GM21360 (cell line): Measurements from ENCODE around the gene LOXL4.

Source experiments
- ATAC-seq: cut with Tn5 transposase; IDR thresholded peaks from one replicate; pipeline ENCODE4 v1.9.1; 2021; ENCODE audit warnings: mild to moderate bottlenecking, moderate library complexity; ENCODE audit not compliant: unreplicated experiment

Gene LOXL4

GRCh38 chr10:98267894-98268693, at the start of gene LOXL4:
Gene LOXL4, minus strand, starts transcription at chr10:98268194. Its CDS starts 5,175 bp downstream, at chr10:98263019.
- no peak for ATAC-seq

DNA sequence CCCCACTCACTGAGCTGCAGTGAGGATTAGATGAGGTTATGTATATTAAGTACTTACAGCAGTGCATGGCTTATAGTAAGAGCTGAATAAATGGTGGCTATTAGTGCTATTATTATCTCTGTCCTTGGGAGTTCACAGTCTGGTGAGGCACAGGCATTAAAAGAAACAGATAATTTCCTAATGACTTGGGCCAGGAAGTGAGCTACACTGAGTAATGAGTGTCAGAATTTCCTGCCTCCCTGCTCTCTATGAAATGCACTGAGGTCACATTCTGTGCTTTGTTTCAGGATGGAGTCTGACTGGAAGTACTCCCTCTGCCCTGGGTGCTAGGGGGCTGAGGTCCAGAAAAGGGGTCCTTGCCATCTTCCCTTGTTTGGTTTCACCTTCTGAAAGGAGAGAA, 48.7 kb upstream of the LOXL4 start:
- ATAC-seq, result no peak

DNA sequence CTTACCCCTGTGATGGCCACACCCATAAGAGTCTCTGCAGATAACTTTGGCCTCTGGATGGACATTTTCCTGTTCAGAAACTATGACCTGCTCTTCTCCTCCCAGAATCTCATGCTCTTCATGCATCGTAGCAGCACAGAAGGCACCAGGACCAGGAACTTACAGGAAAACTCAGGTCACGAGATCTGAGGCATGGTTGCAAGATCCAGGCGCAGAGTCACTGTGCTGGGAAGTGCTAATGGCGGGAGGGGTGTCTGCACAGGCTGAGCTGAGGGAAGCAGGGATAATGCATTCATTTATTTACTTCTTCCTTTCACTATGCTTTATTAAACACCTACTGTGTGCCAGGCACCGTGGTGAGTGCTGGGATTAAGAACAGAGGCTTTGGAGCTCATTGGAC, 48.2 kb upstream of the LOXL4 start:
- no peak for ATAC-seq

DNA sequence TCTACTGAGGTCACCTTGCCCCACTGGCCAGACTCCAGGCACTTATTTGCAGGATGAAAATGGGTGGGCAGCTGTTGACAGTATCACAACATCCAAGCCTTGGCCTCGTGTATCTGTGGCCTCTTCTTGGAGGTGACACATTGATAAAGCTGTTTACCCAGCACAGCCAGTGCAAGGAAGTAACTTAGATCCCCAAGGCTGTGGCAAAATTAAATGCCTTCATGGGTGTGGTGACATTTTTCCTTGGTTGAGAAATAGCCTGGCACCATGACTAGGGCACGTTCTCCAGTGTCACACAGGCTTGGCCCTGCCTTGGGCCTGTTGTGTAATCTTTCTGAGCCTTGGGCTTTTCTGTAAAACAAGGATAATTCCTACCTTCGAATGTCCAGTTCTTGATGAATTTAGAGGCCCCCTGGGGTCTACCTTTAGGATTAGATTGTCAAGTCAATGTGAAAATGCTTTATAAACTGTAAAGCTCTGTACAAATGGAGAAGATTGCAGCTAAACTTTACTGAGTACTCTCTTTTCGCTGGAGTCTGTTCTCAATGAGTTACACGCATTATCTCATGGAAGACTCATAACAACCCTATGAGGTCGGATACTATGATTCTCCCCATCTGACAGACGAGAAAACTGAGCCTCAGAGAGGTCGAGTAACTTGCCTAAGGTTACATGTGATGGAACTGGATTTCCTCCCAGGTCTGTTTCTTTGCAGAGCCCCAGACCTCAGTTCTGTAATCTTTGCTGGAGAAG, 46.7 kb upstream of the LOXL4 start:
- ATAC-seq, result no peak

DNA sequence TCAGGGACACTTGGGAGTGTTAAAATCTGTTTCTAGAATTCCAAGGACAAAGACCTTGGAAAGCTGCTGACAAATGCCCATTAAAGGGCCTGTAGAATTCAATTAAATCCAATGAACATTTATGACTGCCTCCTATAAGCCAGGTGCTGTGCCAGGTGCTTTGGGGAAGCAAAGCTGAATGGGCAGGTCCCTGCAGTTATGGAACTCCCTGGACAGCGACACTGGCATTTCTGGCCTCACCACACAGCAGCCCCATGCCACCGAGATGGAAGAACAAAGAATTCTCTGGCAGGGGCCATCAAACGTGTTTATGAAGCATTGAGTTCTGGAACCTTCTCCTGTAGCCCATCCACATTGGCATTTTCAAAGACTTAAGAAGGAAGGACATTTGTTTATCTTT, 45.6 kb upstream of the LOXL4 start:
- ATAC-seq, result no peak

DNA sequence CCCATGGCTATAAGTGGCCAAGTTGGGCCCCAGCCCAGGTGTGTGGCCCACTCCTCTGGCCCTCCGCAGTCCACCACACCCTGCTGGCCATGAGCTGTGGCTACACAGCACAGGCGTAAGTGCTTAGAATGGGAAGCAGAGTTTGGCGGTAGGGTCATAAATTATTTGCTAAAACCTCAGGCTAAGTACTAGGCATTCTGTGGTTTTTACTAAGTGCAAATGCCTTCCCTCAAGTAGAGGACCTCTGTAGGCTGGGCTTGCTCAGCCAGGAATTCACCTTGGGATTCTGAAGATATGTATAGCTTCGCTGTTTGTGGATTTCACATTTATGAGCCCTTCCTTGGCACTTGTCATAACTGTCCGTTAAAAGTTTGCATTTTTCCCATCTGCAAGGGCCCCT, 44.8 kb upstream of the LOXL4 start:
- no peak for ATAC-seq

GRCh38 chr10:98312349-98312748, 44.4 kb upstream of the LOXL4 start:
- ATAC-seq, result no peak

GRCh38 chr10:98310701-98311100, 42.7 kb upstream of the LOXL4 start:
- no peak for ATAC-seq

DNA sequence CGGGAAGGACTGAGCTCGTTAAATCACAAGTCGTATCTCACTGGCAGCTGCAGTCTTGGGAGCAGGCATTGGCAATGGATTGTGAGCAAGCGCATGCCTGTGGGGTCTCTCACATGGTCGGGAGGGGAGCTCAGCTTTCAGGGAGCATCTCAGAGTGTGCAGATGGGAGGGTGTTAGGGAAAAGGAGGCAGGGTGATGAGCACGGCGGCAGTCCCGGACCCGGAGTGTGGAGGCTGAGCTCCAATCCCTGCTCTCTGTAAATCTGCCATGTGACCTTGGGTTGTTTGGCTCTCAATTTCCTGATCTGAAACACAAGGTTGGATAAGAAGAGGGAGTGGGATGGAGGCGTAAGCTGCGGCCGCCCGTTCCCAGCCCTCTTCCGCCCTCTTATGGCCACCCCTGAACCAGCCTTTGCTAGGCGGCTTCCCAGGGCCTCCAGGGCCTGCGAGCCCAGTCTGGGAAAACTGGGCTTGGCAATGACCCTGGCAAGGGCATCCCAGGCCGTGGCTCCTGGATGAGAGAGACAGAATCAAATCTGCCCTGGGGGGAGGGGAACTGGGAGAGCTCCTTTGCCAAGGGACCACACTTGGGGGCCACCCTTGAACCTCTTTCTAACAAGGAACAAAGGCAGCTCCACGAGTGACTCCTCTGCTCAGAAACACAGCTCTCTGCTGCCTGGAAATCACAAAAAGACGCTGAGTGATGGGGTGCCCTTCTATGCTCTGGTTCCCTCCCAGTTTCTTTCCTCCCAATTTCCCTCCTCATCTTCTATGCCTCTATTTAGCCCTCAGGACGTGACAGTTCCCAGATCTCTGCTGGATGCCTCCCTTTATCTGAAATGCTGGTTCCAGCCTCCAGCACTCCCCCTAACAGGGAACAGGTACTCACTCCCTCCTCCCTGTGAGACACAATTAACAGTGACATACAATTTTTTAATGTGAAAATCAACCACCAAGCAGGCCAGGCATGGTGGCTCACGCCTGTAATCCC, 41.7 kb upstream of the LOXL4 start:
- no peak for ATAC-seq

DNA sequence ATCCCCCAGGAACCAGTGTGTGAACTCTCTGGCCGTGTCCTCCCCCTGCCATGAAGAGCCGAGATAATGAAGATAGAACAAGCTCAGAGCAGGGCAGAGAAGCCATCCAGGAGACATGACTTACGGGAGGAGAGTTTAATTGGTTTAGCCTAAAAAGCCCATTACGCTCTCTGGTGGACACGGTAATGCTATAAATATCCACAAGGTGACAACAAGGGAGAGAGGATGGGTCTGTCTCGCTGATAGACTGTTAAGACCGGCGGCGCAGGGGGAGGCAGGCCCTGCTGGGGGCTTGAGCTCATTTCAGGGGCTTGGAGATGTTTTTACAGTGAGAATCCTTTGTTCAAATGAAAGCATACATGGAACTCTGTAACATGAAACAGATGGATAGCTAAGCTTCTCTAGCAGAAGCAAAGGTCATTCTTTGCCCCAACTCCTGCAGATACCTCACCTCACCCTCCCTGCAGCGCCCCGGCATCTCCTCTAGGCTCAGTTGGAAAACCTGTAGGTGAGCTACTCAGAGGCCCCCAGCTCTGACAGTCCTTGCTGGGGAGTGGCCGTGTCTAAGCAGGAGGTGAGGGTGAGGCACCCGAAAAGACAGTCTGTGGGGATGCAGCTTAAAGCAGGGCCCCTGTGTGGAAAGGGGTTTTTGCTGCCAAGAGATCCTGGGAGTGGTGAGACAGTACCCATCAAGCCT, 40.8 kb upstream of the LOXL4 start:
- no peak for ATAC-seq

GRCh38 chr10:98307916-98308541, 40.0 kb upstream of the LOXL4 start:
- ATAC-seq, result no peak

GRCh38 chr10:98306501-98306900, 38.5 kb upstream of the LOXL4 start:
- no peak for ATAC-seq

- no peak for ATAC-seq
Observed at GRCh38 chr10:98303569-98303968, 35.6 kb upstream of the LOXL4 start.

GRCh38 chr10:98302741-98303365, 34.9 kb upstream of the LOXL4 start:
- ATAC-seq, result no peak

DNA sequence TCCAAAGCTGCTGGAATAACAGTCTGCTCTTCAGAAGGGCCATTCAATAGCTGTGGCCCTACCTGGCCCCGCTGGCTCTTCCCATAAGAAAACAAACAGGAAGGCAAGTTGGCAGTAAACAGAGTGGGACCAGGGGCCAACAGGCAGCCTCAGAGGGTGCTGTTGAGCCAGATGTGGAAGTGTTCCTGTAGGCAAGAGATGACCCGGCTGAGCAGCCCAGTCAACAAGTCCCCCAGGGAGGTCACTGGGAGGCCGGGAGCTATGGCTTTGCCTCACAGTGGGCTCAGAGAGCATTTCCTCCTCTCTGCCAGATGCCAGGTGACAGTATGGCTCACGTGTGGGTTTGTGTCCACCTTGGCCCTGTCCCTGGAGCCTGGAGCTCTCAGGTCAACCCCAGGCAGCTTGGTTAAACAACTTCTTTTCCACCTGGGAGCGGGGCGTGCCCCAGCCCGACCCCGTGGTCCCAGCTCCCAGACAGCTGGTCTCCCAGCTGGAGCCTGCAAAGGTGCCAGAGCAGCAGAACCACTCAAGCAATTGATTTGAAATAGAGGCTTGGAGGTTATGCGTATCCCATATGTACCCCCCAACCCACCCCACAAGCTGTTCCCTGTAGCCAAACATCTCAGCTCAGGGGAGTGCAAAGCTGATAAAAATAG, 33.8 kb upstream of the LOXL4 start:
- no peak for ATAC-seq

DNA sequence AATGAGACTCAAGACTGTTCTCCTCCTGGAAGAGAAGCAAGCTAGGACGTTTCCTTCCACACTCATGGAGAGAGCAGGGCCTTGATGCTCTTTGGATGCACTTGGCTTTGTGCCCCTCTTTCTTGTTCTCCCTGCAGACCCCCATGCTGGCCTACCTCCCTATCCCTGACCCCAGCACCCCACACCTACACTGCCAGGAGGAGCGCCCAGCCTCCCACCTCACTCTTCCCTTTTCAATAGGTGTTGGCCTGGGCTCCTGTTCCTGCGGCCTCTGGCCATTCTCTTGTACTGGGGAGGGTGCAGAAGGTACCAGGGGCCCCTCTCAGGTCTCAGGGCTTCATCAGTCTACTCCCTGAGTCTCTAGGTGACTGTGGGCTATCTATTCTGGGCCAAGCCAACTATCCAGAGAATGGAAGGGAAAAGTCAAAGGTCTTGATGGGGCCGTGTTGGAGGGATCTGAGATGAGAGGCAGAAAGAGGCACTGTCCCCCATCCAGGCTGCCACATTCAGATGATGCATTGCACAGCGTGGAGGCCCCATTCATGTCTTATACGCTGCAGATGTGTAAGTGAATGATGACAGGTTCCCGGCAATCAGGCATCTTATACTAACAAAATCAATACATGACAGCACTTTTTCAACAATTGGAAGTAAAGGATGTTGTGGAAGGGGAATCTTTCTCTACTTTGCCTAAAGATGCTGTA, 32.7 kb upstream of the LOXL4 start:
- ATAC-seq, result no peak

DNA sequence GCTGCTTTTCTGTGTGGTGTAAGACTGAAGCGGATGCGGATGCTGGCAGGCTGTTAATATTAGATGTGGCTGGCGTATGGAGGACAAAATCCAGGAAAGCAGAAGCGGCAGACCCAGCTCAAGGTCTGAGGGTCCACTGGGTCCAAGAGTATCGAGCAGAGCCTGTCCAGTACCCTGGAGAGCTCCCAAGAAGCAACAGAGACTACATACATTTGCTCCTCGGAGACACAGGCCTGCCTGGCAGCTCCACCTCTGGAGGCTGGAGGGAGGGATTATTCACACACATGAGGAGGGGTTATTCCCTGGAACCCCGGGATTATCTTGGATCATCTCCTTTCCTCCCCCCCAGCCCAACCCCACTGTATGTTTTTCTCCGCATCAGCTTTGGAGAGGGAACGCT, 31.3 kb upstream of the LOXL4 start:
- no peak for ATAC-seq

- ATAC-seq, result no peak
Observed at GRCh38 chr10:98296524-98296923, 28.5 kb upstream of the LOXL4 start.

- ATAC-seq, result no peak
Observed at GRCh38 chr10:98295907-98296306, 27.9 kb upstream of the LOXL4 start.
